MM.1S (cell line): Measurements from ENCODE around the gene RGS17.

Source experiments
- DNase-seq: peaks from one replicate; pipeline ENCODE4 v3.0.0-alpha.2; 2015
- H2AFZ ChIP-seq: fragments of 300-600 bp; sonication (generic); 2 replicates; pipeline ENCODE4 v1.6.0; 2016; ENCODE audit warnings: antibody characterized with exemption, low read length
- H3F3A ChIP-seq: fragments of 300-600 bp; sonication (generic); 2 replicates; pipeline ENCODE4 v1.6.1; 2016; ENCODE audit warnings: mild to moderate bottlenecking, antibody characterized with exemption, low read length, moderate library complexity, mixed read lengths; ENCODE audit not compliant: insufficient read depth
- H3K27ac ChIP-seq: fragments of 300-600 bp; sonication (generic); 2 replicates; pipeline ENCODE4 v1.5.1; 2016; ENCODE audit warnings: mild to moderate bottlenecking, low read length
- H3K27me3 ChIP-seq: fragments of 300-600 bp; sonication (generic); replicated peaks from 2 replicates; pipeline ENCODE4 v1.6.0; 2016; ENCODE audit warnings: low read length; ENCODE audit not compliant: insufficient read depth
- H3K36me3 ChIP-seq: fragments of 300-600 bp; sonication (generic); replicated peaks from 2 replicates; pipeline ENCODE4 v1.6.1; 2016; ENCODE audit warnings: mild to moderate bottlenecking, low read length, mixed read lengths; ENCODE audit not compliant: insufficient read depth
- H3K4me1 ChIP-seq: fragments of 300-600 bp; sonication (generic); 2 replicates; pipeline ENCODE4 v1.6.1; 2016; ENCODE audit warnings: low read length, mixed read lengths
- H3K4me2 ChIP-seq: fragments of 300-600 bp; sonication (generic); 2 replicates; pipeline ENCODE4 v1.6.0; 2016; ENCODE audit warnings: low read depth, low read length
- H3K4me3 ChIP-seq: fragments of 300-600 bp; sonication (generic); 2 replicates; pipeline ENCODE4 v1.5.1; 2016; ENCODE audit warnings: low read length, mixed read lengths
- H3K79me2 ChIP-seq: fragments of 300-600 bp; sonication (generic); 2 replicates; pipeline ENCODE4 v1.6.1; 2016; ENCODE audit warnings: mixed run types, low read length, mixed read lengths
- H3K9ac ChIP-seq: fragments of 300-600 bp; sonication (generic); 2 replicates; pipeline ENCODE4 v1.6.1; 2016; ENCODE audit warnings: low read length, mixed read lengths
- H3K9me2 ChIP-seq: fragments of 300-600 bp; sonication (generic); replicated peaks from 2 replicates; pipeline ENCODE4 v1.6.1; 2016; ENCODE audit warnings: mild to moderate bottlenecking, low read length, mixed read lengths; ENCODE audit not compliant: insufficient read depth
- H3K9me3 ChIP-seq: fragments of 300-600 bp; sonication (generic); replicated peaks from 2 replicates; pipeline ENCODE4 v1.6.1; 2016; ENCODE audit warnings: mild to moderate bottlenecking, low read length, mixed read lengths; ENCODE audit not compliant: insufficient read depth
- H4K20me1 ChIP-seq: fragments of 300-600 bp; sonication (generic); 2 replicates; pipeline ENCODE4 v1.6.1; 2016; ENCODE audit warnings: mild to moderate bottlenecking, low read length, moderate library complexity, mixed read lengths; ENCODE audit not compliant: insufficient read depth
- CTCF ChIP-seq: fragments of 300-600 bp; sonication (generic); IDR thresholded peaks from 2 replicates; pipeline ENCODE4 v1.5.1; 2016; ENCODE audit warnings: antibody characterized with exemption, low read length, mixed read lengths
- EZH2 ChIP-seq: fragments of 300-600 bp; sonication (generic); optimal IDR thresholded peaks from 2 replicates; pipeline ENCODE3; 2017; ENCODE audit warnings: low read depth, mild to moderate bottlenecking, antibody characterized with exemption, low read length, mixed read lengths
- EZH2phosphoT487 ChIP-seq: fragments of 300-600 bp; sonication (generic); IDR thresholded peaks from 2 replicates; pipeline ENCODE4 v1.6.1; 2018; ENCODE audit warnings: antibody characterized with exemption, low read length

Gene RGS17

DNA sequence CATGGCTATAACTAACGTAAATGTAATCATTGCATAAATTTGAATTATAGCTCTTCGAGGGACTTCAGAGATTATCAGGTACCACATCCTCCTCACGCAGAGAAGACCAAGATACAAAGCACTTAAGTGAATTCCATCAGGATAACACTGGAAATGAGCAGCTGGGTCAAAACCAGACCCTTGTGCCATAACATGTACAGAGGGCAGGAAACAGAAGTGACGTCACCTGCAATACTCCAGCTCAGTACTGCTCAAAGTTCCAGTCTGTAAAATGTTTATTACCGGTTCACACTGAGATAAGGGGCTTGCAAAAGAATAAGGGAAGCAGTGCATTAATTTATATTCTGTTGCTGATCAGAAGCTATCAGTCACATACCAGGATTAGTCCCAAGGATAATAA is 45.8 kb downstream of the RGS17 start:
- Histone ChIP-seq H3K27me3 (no peaks in the 10 kb centered on the region), H2AFZ (no peak overlapping the region), H3K36me3 (no peaks in the 10 kb centered on the region), H3F3A (no peaks in the 10 kb centered on the region), H3K4me3 (no peak overlapping the region), H3K9me2 (no peaks in the 10 kb centered on the region), H3K4me2 (no peak overlapping the region), H3K4me1 (no peaks in the 10 kb centered on the region), H3K27ac (no peak overlapping the region), H3K9me3 (no peaks in the 10 kb centered on the region), H4K20me1 (no peaks in the 10 kb centered on the region), H3K9ac (no peak overlapping the region), H3K79me2 (no peaks in the 10 kb centered on the region)
- no peak for DNase-seq
- TF ChIP-seq EZH2phosphoT487 (no peak), EZH2 (no peak), CTCF (no peak)

DNA sequence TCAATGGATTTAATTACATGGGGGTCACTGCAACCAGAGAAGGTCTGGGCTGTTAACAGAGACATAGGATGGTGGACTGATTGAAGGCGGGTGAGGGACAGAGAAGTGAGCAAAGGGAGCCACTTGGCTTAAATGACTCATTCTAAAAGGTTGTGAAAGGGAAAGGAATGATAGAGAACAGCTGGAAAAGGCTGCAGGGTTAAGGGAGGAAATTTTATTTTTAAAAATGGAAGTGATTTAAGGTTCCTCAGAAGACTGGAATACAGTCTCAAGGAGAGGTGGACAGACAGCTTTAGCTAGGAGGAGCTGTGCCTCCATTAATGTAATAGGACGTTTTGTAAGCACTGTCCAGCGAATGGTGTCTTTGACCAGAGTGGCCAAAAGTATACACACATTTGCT is 46.7 kb downstream of the RGS17 start:
- Histone ChIP-seq H4K20me1 (no peaks in the 10 kb centered on the region), H3K4me3 (no peak overlapping the region), H3K27me3 (no peaks in the 10 kb centered on the region), H2AFZ (no peak overlapping the region), H3K79me2 (no peaks in the 10 kb centered on the region), H3K36me3 (no peaks in the 10 kb centered on the region), H3K4me2 (no peak overlapping the region), H3K9ac (no peak overlapping the region), H3K27ac (no peak overlapping the region), H3K9me3 (no peaks in the 10 kb centered on the region), H3F3A (no peaks in the 10 kb centered on the region), H3K4me1 (no peaks in the 10 kb centered on the region), H3K9me2 (no peaks in the 10 kb centered on the region)
- DNase-seq: no peak
- no peak for TF ChIP-seq EZH2
- no peak for TF ChIP-seq EZH2phosphoT487
- no peak for TF ChIP-seq CTCF

- Histone ChIP-seq H3K79me2 (no peaks in the 10 kb centered on the region), H3K4me3 (no peak overlapping the region), H2AFZ (no peak overlapping the region), H3K4me2 (no peak overlapping the region), H3K9me3 (no peaks in the 10 kb centered on the region), H3K36me3 (no peaks in the 10 kb centered on the region), H3K27me3 (no peaks in the 10 kb centered on the region), H3K9me2 (no peaks in the 10 kb centered on the region), H3K27ac (no peak overlapping the region), H3F3A (no peaks in the 10 kb centered on the region), H3K9ac (no peak overlapping the region), H3K4me1 (no peaks in the 10 kb centered on the region), H4K20me1 (no peaks in the 10 kb centered on the region)
- TF ChIP-seq CTCF (no peak), EZH2phosphoT487 (no peak), EZH2 (no peak)
- DNase-seq: no peak
Measured at GRCh38 chr6:153083869-153084268, 47.2 kb downstream of the RGS17 start.
